ENCODE measurements around the gene IDH3A. TPM values are rescaled to one million over a fixed set of nuclear protein-coding genes. Genes with fewer than 3 reads are reported as not detected.
A peak's percentile ranks its signal among the peaks of the same experiment; 100 is the strongest.

The IDH3A gene
- total RNA-seq, 2 experiments from 2014 or later: 149 to 150 TPM

DNA sequence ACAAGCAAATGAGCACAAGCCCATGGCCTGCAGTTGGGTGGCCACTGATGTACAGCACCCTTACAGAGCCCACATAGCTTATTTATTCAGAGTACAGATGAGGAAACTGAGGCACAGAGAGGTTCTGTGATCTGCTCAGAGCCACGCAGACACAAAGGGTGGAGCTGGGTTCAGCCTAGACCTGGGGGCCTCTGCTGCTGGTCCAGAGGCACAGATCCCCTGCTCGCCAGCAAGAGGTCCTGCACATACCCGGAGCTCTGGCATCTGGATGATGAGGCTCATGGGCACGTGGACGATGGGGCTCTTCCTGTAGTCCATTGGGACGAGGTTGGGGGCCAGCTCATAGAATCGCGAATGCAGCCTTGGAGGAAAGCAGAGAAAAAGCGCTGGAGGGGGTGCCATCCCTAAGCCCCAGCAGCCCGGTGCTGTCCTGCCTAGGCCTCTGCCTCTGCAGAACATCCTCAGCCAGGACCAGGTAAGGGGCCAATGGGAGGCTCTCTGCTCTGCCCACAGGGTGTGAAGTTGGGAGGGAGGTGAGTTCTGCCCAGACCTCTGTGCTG, 38.2 kb upstream of the IDH3A start:
- Mint-ChIP-seq H3K27me3 (no peaks in the 10 kb centered on the region), H3K4me1 (peaks cover 13% of the 10 kb centered on the region), H3K27ac (no peak overlapping the region), H3K9me3 (no peaks in the 10 kb centered on the region), H3K36me3 (no peaks in the 10 kb centered on the region), H3K4me3 (no peak overlapping the region)
- DNase-seq: no peak

DNA sequence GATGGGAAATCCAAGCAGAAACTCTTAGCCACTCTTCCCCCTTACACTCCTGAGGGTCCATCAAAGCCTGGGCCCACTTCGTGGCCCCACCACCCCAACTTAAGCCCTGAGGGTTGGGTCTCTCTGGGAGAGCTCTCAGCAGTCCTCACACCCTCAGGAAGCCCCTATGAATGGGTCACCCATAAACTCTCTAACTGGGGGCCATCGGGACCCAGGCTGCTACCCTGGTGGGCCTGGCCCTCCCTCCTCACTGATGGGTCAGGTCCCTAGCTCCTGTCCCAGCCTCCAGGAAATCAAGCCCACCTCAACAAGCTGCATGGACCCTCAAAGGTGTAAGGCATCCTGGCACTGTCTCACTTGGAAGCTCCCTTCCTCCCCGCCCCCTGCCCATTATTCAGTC, 37.4 kb upstream of the IDH3A start:
- peaks cover 7% of the 10 kb centered on the region for H3K4me1 Mint-ChIP-seq
- no peaks in the 10 kb centered on the region for H3K27me3 Mint-ChIP-seq
- no peak for DNase-seq
- no peaks in the 10 kb centered on the region for H3K9me3 Mint-ChIP-seq
- no peaks in the 10 kb centered on the region for H3K36me3 Mint-ChIP-seq
- H3K4me3 Mint-ChIP-seq: no peak overlapping the region
- H3K27ac Mint-ChIP-seq: no peak overlapping the region

DNA sequence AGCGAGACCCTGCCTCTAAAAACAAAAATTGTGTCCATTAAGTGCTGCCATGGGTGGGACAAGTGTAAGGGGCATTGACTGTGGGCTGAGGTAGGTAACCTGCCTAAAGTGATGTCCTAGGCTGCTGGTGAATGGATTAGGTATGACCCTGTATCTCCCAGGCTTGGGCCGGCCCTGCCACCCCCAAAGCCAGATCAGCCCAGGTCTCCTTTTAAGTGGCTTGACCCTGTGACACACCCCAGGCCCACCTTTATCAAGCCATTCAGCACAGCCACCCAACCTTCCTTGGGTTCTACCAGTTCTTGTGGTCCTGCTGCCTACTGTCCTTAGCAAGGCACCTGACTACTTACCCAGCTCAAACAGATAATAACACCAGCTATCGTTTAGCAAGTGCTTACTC, 36.6 kb upstream of the IDH3A start:
- Mint-ChIP-seq H3K9me3 (no peaks in the 10 kb centered on the region), H3K4me3 (no peak overlapping the region), H3K4me1 (peaks cover 7% of the 10 kb centered on the region), H3K27me3 (no peaks in the 10 kb centered on the region), H3K27ac (no peak overlapping the region), H3K36me3 (no peaks in the 10 kb centered on the region)
- DNase-seq: no peak

DNA sequence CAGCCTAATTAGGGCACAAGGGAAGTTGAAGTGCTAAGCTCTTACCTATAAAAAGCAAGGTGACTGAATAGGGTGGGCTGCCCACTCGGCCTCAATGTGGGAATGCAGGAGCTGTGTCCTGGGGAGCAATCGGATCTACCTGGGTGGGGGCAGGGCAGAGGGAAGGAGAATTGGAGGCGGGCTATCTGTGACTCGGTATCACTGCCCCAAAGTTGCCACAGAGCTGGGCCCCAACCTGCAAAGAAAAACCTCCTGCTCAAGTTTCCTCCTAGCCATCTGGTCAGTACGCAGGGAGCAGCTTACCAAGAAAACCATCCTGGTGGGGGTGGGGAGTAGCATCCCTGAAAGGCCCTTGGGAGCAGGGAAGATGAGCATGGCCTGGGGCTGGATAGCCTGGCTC, 28.6 kb upstream of the IDH3A start:
- H3K36me3 Mint-ChIP-seq: no peaks in the 10 kb centered on the region
- H3K4me3 Mint-ChIP-seq: no peak overlapping the region
- H3K27ac Mint-ChIP-seq: no peak overlapping the region
- H3K4me1 Mint-ChIP-seq: peaks cover 4% of the 10 kb centered on the region
- no peak for DNase-seq
- no peaks in the 10 kb centered on the region for H3K27me3 Mint-ChIP-seq
- H3K9me3 Mint-ChIP-seq: no peaks in the 10 kb centered on the region

DNA sequence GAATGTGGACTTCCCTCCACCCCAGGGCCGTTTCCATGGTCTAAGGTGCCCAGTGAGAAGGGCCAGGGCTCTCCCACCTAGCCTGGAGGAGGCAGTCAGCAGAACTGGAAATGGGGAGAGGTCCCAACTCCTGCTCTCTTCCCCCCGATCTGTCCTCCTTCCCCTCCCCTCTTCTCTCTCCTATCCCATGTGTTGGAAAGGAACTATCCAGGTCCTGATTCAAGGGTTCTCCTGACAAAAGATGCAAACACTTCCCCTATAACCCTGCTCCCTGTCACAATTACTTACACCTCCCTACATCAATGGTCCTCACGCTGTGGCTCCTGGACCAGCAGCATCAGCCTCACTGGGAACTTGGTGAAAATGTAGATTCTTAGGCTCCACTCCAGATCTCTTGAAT, 23.9 kb upstream of the IDH3A start:
- Mint-ChIP-seq H3K4me1 (peaks cover 7% of the 10 kb centered on the region), H3K27me3 (no peaks in the 10 kb centered on the region), H3K36me3 (no peaks in the 10 kb centered on the region), H3K27ac (no peak overlapping the region), H3K9me3 (no peaks in the 10 kb centered on the region), H3K4me3 (no peak overlapping the region)
- no peak for DNase-seq

DNA sequence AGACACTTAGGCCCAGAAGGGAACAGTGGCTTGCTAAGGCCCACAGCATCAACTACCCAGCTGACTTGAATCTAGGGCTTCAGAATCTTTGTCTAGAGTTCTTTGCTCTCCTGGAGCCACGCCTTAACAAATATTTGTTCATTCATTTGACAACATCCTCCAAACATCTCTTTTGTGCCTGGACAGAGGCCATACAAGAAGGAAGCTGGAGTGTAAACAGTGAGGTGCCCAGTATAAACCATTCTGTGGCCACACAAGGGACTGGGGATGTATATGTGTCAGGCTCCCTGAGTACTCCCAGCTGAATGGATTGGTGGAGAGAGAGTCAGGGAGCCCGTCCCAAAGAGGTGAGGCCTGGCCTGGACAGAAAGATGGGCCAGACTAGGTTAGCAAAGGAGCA, 21.3 kb upstream of the IDH3A start:
- H3K9me3 Mint-ChIP-seq: no peaks in the 10 kb centered on the region
- DNase-seq: no peak
- no peaks in the 10 kb centered on the region for H3K36me3 Mint-ChIP-seq
- no peaks in the 10 kb centered on the region for H3K27me3 Mint-ChIP-seq
- H3K4me1 Mint-ChIP-seq: peaks cover 12% of the 10 kb centered on the region
- H3K27ac Mint-ChIP-seq: no peak overlapping the region
- no peak overlapping the region for H3K4me3 Mint-ChIP-seq

DNA sequence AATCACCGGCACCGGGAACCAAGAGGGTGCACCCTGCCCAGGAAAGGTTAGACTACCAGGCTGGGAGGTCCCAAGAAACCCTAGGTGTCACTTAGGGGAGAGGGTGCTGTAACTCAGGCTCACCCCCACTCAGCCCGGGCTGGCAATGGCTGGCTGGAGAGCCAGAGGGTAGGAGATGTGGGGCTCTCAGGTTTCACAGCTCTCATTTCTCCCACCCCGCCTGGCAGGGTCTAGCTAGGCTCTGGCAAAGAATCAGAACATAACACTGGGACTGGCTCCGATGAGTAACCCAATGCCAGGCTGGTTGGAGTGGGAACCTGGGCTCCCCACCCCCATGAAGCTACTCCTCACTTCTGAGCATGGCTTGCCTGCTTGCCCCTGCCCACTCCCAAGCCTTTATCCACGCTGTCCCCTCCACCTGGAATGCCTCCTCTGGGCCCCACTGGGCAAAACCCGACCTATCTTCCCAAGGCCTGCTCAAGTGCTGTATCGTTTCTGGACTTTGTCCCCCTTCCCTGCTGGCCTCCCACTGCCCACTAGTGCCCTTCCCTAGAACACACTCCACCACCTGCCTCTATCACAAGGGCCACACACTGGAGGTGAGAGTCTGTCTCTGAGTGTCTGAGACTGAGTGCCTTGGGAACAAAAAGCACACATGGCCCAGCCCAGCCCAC, 19.9 kb upstream of the IDH3A start:
- H3K9me3 Mint-ChIP-seq: no peaks in the 10 kb centered on the region
- H3K4me3 Mint-ChIP-seq: no peak overlapping the region
- H3K36me3 Mint-ChIP-seq: no peaks in the 10 kb centered on the region
- peaks cover 19% of the 10 kb centered on the region for H3K4me1 Mint-ChIP-seq
- peak overlapping the region; percentile 63 for H3K27ac Mint-ChIP-seq
- DNase-seq: no peak
- no peaks in the 10 kb centered on the region for H3K27me3 Mint-ChIP-seq

DNA sequence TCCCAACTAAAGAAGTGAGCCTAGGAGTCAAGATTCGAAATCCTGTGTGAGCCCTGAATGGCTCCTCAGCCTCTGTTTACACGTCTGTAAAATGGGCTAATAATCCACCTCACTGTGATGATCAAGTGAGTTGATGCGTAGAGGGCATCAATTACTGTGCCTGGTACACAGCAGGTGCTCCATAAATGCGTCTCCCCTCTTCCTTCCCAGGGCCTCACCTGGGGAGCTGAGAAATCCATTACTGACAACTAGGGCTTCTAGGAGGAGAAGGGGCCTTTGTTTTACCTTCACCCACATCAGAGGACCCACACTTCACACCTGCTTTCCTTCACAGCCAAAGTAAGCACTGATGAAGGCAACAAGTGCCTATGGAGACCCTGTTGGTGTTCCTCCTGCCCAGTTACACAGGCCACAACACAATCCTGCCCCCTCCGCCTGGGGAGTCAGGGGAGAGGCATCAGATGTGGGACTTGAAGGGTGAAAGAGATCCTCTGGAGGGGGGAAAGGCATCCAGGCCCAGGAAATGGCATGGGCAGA, 19.3 kb upstream of the IDH3A start:
- Mint-ChIP-seq H3K4me3 (no peak overlapping the region), H3K9me3 (no peaks in the 10 kb centered on the region), H3K27me3 (no peaks in the 10 kb centered on the region), H3K36me3 (no peaks in the 10 kb centered on the region), H3K4me1 (peaks cover 19% of the 10 kb centered on the region), H3K27ac (no peak overlapping the region)
- no peak for DNase-seq

DNA sequence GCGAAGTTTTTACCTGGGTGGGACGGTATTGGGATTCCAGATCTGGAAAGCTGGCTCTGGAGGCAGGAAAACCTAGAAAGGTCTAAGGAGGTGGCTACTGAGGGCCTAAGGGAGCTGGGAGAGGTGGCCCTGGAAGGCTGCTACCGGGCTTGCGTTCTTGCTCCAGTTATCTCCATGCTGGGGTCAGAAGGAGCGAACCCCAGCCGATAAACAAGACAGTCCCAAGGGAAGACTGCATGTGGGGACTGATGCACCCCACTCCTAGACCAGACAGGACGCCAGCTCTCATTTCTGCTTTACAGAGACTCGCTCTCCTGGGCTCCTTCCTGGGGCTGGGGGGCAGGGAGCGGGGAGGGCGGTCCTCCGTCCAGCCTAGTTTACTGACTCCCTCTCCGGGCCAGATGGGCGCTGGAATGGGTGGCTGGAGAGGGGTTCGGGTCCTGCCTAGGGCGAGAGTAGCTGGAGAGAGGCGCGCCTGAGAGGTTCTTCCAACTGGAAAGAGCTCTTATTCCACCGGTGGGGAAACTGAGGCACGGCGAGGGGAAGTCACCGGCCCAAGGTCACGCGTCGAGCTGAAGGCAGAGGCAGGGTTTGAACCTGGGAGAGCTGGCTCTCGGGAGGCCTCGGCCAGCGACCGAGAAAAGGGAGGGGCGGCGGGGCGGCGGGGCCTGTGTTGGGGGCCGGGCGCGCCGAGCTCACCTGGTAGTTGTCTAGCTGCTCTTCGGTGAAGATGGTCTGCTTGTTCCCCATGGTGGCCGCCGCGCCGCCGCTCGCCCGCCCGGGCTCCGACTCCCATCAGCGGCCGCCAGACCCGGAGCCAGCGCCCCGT, 18.5 kb upstream of the IDH3A start:
- H3K4me1 Mint-ChIP-seq: peaks cover 19% of the 10 kb centered on the region
- H3K36me3 Mint-ChIP-seq: no peaks in the 10 kb centered on the region
- DNase-seq: no peak
- peak overlapping the region; percentile 70 for H3K4me3 Mint-ChIP-seq
- no peaks in the 10 kb centered on the region for H3K9me3 Mint-ChIP-seq
- no peaks in the 10 kb centered on the region for H3K27me3 Mint-ChIP-seq
- peak overlapping the region; percentile 44 for H3K27ac Mint-ChIP-seq

DNA sequence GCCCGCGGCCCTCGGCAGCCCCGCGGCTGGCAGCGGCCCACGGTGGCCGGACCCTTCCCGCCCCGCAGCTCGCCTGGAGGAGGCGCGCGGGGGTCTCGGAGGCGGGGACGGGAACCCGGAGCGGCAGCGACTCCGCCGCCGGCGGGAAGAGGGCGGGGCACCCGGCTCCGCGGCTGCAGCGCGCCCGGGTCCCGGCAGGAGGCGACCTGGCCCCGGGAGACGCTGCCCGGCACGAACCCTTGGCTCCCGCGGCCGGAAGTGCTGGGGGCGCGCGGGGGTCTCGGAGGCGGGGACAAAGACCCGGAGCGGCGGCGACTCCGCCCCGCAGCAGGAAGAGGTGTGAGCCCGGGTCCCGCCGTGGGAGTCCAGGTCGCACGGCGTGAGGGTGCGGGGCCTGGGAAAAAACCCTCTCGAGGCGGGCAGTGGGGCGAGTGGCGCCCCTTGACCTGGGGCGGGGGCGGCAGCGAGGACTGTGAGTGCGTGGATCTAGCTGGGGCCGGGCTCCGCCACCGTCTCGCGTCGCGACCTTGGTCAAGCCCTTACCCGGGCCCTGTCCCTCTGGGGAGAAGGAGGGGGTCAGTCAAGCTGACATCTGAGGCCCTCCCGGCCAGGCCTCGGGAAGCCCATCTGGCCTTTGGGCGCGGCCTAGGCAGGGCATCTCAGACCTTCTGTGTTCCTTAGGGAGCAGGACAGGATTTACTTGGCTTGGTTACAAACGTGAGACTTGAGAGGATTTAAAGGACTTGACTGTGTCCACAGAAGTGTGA, 17.7 kb upstream of the IDH3A start, which contains the start of gene CIB2:
Gene CIB2, minus strand, starts transcription at position 151 of the 767 bp plus-strand sequence. CDS start 230 bp downstream, outside the sequence.
- H3K9me3 Mint-ChIP-seq: no peaks in the 10 kb centered on the region
- peak within 1 kb of the TSS; percentile 72 for H3K27ac Mint-ChIP-seq
- DNase-seq: peak; percentile 88
- peak within 1 kb of the TSS; percentile 83 for H3K4me3 Mint-ChIP-seq
- H3K27me3 Mint-ChIP-seq: no peaks in the 10 kb centered on the region
- no peaks in the 10 kb centered on the region for H3K36me3 Mint-ChIP-seq
- H3K4me1 Mint-ChIP-seq: peaks cover 19% of the 10 kb centered on the region

DNA sequence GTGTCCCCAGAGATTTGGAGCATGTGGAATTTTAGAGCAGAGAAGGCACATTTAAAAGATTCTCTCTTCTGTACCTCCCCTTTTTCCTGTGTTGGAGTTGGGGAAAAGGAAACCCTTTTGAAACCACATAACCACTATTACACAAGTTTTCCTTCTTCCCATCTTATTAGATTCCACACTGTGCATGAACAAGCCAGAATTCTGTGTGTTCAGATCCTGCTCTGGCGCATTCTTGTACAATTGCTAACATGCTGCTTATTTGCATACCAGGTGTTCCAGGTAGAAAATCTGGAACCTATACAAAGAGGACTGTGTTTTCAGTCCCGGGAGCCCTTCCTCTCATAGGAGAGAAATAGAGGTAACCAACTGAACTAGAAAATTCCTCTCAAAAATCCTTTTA, 15.4 kb upstream of the IDH3A start:
- no peak for DNase-seq
- Mint-ChIP-seq H3K27me3 (no peaks in the 10 kb centered on the region), H3K9me3 (no peaks in the 10 kb centered on the region), H3K4me3 (no peak overlapping the region), H3K4me1 (peaks cover 19% of the 10 kb centered on the region), H3K27ac (no peak overlapping the region), H3K36me3 (no peaks in the 10 kb centered on the region)

DNA sequence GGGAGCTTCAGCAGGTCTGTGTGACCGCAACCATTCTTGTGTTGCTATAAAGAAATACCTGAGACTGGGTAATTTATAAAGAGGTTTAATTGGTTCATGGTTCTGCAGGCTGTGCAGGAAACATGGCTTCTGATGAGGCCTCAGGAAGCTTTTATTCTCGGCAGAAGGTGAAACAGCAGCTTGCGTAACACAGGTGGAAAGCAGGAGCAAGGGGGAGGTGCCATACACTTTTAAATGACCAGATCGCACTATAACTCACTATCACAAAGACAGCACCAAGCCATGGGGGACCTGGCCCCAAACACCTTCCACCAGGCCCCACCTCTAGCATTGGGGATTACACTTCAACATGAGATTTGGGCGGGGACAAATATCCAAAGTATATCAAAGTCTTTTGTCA, 9.6 kb upstream of the IDH3A start:
- Mint-ChIP-seq H3K4me3 (no peak overlapping the region), H3K4me1 (no peaks in the 10 kb centered on the region), H3K27ac (no peak overlapping the region), H3K36me3 (no peaks in the 10 kb centered on the region), H3K27me3 (no peaks in the 10 kb centered on the region), H3K9me3 (no peaks in the 10 kb centered on the region)
- no peak for DNase-seq

DNA sequence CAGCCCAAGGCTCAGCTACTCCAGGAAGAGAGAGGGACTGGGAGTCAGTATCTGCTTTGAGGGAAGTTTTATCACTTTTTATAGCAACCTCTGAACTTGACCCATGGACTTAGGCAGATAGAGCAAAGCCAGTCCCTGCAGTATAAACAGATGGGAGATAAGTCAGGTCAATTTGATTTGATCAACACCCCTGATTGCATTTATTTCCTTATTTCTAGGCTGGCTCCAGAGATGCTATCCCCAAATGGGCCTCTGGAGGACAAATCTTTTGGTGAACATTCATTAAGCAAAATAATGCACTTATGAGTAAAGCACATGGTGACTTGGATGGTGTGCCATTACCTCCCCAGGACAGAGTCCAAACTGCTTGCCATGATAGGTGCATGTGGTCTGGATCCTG, 8.9 kb upstream of the IDH3A start:
- Mint-ChIP-seq H3K36me3 (no peaks in the 10 kb centered on the region), H3K4me3 (no peak overlapping the region), H3K9me3 (no peaks in the 10 kb centered on the region), H3K27ac (no peak overlapping the region), H3K4me1 (no peaks in the 10 kb centered on the region), H3K27me3 (no peaks in the 10 kb centered on the region)
- DNase-seq: no peak

DNA sequence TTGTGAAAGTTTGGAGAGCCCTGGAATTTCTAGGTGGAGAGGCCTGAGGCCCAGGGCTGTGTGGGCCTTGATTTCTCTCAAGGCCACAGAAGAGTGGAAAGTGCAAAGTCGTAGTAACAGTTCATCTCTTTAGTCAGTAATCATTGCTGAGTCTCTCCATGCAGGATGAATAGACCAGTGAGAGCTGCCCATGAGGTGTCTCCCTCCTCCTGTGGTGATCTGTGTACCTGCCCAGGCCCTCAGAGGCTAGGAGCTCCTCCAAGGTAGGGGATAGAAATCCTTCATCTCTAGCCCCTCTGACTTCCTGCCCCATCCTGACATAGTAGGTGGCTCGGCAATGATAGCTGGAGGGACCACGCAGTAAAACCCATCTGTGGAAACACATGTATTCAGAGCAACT, 6.8 kb upstream of the IDH3A start:
- Mint-ChIP-seq H3K4me3 (no peak overlapping the region), H3K27ac (no peak overlapping the region), H3K36me3 (no peaks in the 10 kb centered on the region), H3K9me3 (no peaks in the 10 kb centered on the region), H3K27me3 (no peaks in the 10 kb centered on the region), H3K4me1 (peaks cover 7% of the 10 kb centered on the region)
- no peak for DNase-seq

All from activated naive CD8-positive, alpha-beta T cell treated with anti-CD3 and anti-CD28 coated beads for 36 hours (primary cell).